GM12891 (cell line): Measurements from ENCODE around the gene CYP26B1.

ENCODE experiments used
- DNase-seq: peaks from one replicate; pipeline ENCODE4 v3.0.0; 2011; ENCODE audit warnings: low spot score; ENCODE audit not compliant: insufficient read length
- FAIRE-seq: peaks from 2 replicates; lab custom pipeline; 2011; peaks lifted over from hg19 to GRCh38; lab: Jason Lieb, UNC
- PAX5 ChIP-seq: IDR thresholded peaks from 2 replicates; pipeline ENCODE4 v1.6.1; 2011; ENCODE audit warnings: low read length, moderate library complexity, mild to moderate bottlenecking; ENCODE audit not compliant: insufficient read depth, severe bottlenecking
- POLR2A ChIP-seq: IDR thresholded peaks from 2 replicates; pipeline ENCODE4 v1.6.1; 2011; ENCODE audit warnings: low read depth, low read length, control low read depth
- POLR2AphosphoS5 ChIP-seq: IDR thresholded peaks from 2 replicates; pipeline ENCODE4 v1.6.1; 2011; ENCODE audit warnings: low read depth, low read length, control low read depth
- POU2F2 ChIP-seq: IDR thresholded peaks from 2 replicates; pipeline ENCODE4 v1.6.1; 2011; ENCODE audit warnings: low read depth, mild to moderate bottlenecking, control low read depth, low read length, moderate library complexity
- SPI1 ChIP-seq: IDR thresholded peaks from 2 replicates; pipeline ENCODE4 v1.6.1; 2011; ENCODE audit warnings: low read depth, low read length, control low read depth
- TAF1 ChIP-seq: IDR thresholded peaks from 2 replicates; pipeline ENCODE4 v1.6.1; 2011; ENCODE audit warnings: low read depth, low read length, control low read depth

The CYP26B1 gene

DNA sequence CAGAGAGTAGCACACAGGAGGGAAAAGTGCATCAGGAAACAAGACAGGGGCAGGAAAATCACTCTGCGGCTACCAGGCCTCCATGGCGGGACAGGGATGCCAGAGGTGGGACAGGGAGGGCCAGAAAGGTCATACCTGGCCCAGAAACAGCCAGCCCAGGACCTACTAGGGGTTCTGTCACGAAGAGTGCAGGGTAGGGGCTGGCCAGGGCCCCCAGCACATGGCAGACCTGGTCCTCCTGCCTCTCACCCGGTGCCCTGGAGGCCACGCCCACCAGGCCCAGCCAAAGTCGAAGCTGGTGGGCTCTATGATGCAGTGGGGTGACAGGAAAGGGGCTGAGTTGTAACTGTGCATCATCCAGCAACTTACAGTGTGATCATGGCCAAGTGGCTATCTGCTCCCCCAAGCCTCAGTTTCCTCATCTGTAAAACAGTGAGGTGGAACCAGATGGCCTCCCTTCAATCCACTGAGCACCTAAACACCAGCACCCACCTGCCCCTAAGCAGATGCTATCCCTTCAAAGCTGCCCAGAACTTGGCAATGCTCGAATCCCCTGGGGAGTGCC is 10.6 kb downstream of the CYP26B1 start:
- no peak for DNase-seq
- TF ChIP-seq POLR2A (no peak), SPI1 (no peak), TAF1 (no peak), POLR2AphosphoS5 (no peak), PAX5 (no peak), POU2F2 (no peak)
- no peak for FAIRE-seq

DNA sequence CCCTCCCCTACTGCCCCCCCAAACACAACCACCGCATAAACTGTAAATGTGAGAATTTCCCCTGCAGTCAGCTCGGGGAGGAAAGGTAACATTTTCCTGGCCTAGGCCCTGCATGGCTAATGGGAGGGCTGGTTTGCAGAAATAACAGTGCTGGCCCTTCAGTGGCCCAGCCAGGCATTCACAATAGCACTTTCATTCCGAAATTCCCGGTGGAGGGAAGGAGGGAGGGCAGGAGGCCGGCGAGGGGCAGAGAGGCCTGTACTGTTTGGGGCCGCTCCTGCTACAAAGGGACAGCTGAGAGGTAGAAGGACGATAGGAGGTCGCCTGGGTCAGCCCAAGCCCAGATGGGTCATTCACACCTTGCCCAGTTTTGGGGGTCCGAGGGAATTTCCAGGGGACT is 11.3 kb downstream of the CYP26B1 start:
- no peak for TF ChIP-seq TAF1
- TF ChIP-seq SPI1, result no peak
- no peak for DNase-seq
- FAIRE-seq, result no peak

GRCh38 chr2:72135921-72136320 is 11.7 kb downstream of the CYP26B1 start:
- FAIRE-seq (no peak), DNase-seq (no peak)
- TF ChIP-seq POLR2AphosphoS5, result no peak
- no peak for TF ChIP-seq POU2F2
- no peak for TF ChIP-seq SPI1
- TF ChIP-seq PAX5, result no peak
- no peak for TF ChIP-seq POLR2A
- no peak for TF ChIP-seq TAF1

GRCh38 chr2:72134997-72135800 is 12.5 kb downstream of the CYP26B1 start:
- no peak for DNase-seq
- FAIRE-seq, result no peak
- TF ChIP-seq PAX5 (no peak), POLR2A (no peak), TAF1 (no peak), POLR2AphosphoS5 (no peak), SPI1 (no peak), POU2F2 (no peak)

GRCh38 chr2:72134408-72134996 is 13.2 kb downstream of the CYP26B1 start:
- DNase-seq (no peak), FAIRE-seq (no peak)
- TF ChIP-seq TAF1 (no peak), POLR2AphosphoS5 (no peak), PAX5 (no peak), POLR2A (no peak), POU2F2 (no peak), SPI1 (no peak)

GRCh38 chr2:72133721-72134407 is 13.8 kb downstream of the CYP26B1 start:
- TF ChIP-seq POU2F2 (no peak), PAX5 (no peak), SPI1 (no peak), POLR2A (no peak), TAF1 (no peak), POLR2AphosphoS5 (no peak)
- FAIRE-seq, result no peak
- no peak for DNase-seq

GRCh38 chr2:72132981-72133720 is 14.5 kb downstream of the CYP26B1 start:
- FAIRE-seq (no peak), DNase-seq (no peak)
- TF ChIP-seq POLR2A (no peak), TAF1 (no peak), SPI1 (no peak), PAX5 (no peak), POLR2AphosphoS5 (no peak), POU2F2 (no peak)

DNA sequence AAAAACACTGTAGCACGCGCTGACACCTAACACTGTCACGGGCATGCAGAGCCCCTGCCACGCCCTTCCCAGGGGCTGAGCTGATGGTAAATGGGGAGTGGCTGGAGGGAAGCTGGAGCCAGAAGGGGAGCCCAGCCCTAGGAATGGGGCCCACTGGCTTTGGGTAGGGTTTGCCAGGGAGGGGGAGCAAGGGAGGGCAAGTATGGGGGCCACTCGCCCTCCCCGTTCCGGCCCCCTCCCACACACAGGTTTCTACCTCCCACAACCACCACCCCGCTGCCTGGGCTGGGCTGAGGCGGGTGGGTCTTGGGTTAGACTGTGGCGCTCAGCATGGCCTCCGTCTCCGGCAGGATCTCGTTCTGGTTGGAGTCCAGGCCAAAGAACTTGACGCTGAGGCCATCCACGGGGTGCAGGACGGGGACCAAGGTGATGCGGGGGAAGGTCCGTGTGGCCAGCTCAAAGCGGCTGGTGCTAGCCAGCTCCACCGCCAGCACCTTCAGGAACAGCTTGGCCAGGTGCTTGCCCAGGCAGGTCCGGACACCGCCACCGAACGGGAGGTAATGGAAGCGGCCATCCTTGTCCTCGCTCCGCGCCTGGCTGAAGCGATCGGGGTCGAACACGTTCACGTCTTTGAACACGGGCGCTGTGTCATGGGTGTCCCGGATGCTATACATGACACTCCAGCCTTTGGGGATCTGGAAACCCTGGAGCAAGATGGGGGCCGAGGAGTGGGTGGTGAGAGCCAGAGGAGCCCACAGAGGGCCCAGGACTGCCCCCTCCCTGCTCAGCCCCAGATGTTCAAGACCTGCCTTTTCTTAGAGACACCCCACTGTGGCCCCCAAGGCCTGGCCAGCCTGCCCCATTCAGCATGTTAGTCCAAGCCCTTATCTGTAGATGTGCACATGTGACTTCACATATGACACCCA is 15.5 kb downstream of the CYP26B1 start:
- TF ChIP-seq POU2F2 (no peak), TAF1 (no peak), PAX5 (no peak), POLR2AphosphoS5 (no peak), SPI1 (no peak), POLR2A (no peak)
- FAIRE-seq (no peak), DNase-seq (no peak)
